B cell (primary cell): ENCODE data around the gene ZMAT5. TPM values are rescaled to one million over a fixed set of nuclear protein-coding genes. Genes with fewer than 3 reads are reported as not detected.

Source experiments
- ATAC-seq: fragments of 200-7000 bp; cut with Tn5 transposase; one replicate; pipeline ENCODE4 v1.10.0; 2021; ENCODE audit warnings: low read depth, mild to moderate bottlenecking, moderate number of reproducible peaks, moderate library complexity
- CTCF ChIA-PET: fragments of 350-600 bp; sonication (Branson Sonifier 250); formaldehyde crosslinking; loops from one replicate; lab custom pipeline; 2021; ENCODE audit warnings: antibody characterized with exemption, inconsistent platforms; lab: Charles Lee
- POLR2A ChIA-PET: fragments of 350-600 bp; sonication (Branson Sonifier 250); formaldehyde crosslinking; loops from one replicate; lab custom pipeline; 2021; ENCODE audit warnings: antibody characterized with exemption; lab: Charles Lee
- DNase-seq: peaks from one replicate; pipeline ENCODE4 v3.0.0; 2013
- H2AFZ ChIP-seq: 2 replicates; pipeline ENCODE4 v1.6.1; 2012; ENCODE audit warnings: mild to moderate bottlenecking, low read depth, low read length; ENCODE audit not compliant: insufficient read depth, poor library complexity, severe bottlenecking
- H3K27ac ChIP-seq, 2 donors: 1 replicate in 1 of 2; 2 replicates in 1 of 2; pipeline ENCODE4 v1.5.1; 2012 to 2013; ENCODE audit warnings: low read length in 2 of 2, mild to moderate bottlenecking in 2 of 2, moderate library complexity in 1 of 2
- H3K27me3 ChIP-seq, 4 experiments: fragments of 200-600 bp in 1 of 4; sonication (generic) in 1 of 4; replicated peaks in 1 of 4; 1 replicate in 2 of 4; 2 replicates in 2 of 4; pipeline versions ENCODE4 v1.6.1 to v1.7.0; 2013 to 2016; ENCODE audit warnings: low read length in 3 of 4, mild to moderate bottlenecking in 2 of 4, mixed read lengths in 1 of 4, moderate library complexity in 1 of 4; ENCODE audit not compliant: insufficient read depth in 4 of 4, control insufficient read depth in 3 of 4; ENCODE audit errors: control extremely low read depth in 1 of 4
- H3K36me3 ChIP-seq, 2 experiments: replicated peaks in 1 of 2; 1 replicate in 1 of 2; 2 replicates in 1 of 2; pipeline versions ENCODE4 v1.6.1 to v1.7.1; 2013; ENCODE audit warnings: low read length in 1 of 2; ENCODE audit not compliant: insufficient read depth in 2 of 2, control insufficient read depth in 1 of 2; ENCODE audit errors: control extremely low read depth in 1 of 2, extremely low read depth in 1 of 2
- H3K4me1 ChIP-seq, 2 donors: fragments of 200-600 bp in 1 of 2; sonication (generic) in 1 of 2; 1 replicate in 1 of 2; 2 replicates in 1 of 2; pipeline versions ENCODE4 v1.5.1 to v1.6.1; 2013 to 2017; ENCODE audit warnings: low read length in 2 of 2; ENCODE audit not compliant: control insufficient read depth in 2 of 2, insufficient read depth in 2 of 2
- H3K4me2 ChIP-seq: replicated peaks from 2 replicates; pipeline ENCODE3; 2012; ENCODE audit warnings: mild to moderate bottlenecking, low read depth, low read length; ENCODE audit not compliant: poor library complexity, severe bottlenecking
- H3K4me3 ChIP-seq, 5 experiments: fragments of 200-600 bp in 1 of 5; sonication (generic) in 1 of 5; 1 replicate in 3 of 5; 2 replicates in 2 of 5; pipeline versions ENCODE4 v1.5.1 to v1.7.0; 2011 to 2016; ENCODE audit warnings: low read length in 4 of 5, mild to moderate bottlenecking in 4 of 5, low read depth in 2 of 5, control low read depth in 1 of 5, moderate library complexity in 1 of 5; ENCODE audit not compliant: insufficient read depth in 1 of 5; ENCODE audit errors: control extremely low read depth in 1 of 5, extremely low read depth in 1 of 5
- H3K79me2 ChIP-seq: fragments of 200-600 bp; sonication (generic); one replicate; pipeline ENCODE4 v1.6.0; 2016; ENCODE audit warnings: low read length; ENCODE audit not compliant: control insufficient read depth, insufficient read depth
- H3K9ac ChIP-seq: fragments of 200-600 bp; sonication (generic); 2 replicates; pipeline ENCODE4 v1.6.1; 2017; ENCODE audit warnings: mild to moderate bottlenecking, low read length, moderate library complexity
- H3K9me3 ChIP-seq, 3 donors: one replicate each; pipeline versions ENCODE4 v1.6.1 to v1.7.1; 2013; ENCODE audit warnings: low read length in 2 of 3; ENCODE audit not compliant: control insufficient read depth in 2 of 3, insufficient read depth in 1 of 3; ENCODE audit errors: control extremely low read depth in 1 of 3
- H4K20me1 ChIP-seq: 2 replicates; pipeline ENCODE4 v1.6.0; 2012; ENCODE audit warnings: mild to moderate bottlenecking, low read length; ENCODE audit not compliant: insufficient read depth, control insufficient read depth, poor library complexity, severe bottlenecking
- H3K27ac Mint-ChIP-seq: one replicate; pipeline ENCODE4 v1.8.0; 2021; ENCODE audit warnings: mixed read lengths
- H3K27me3 Mint-ChIP-seq: one replicate; pipeline ENCODE4 v1.8.0; 2021; ENCODE audit warnings: mixed read lengths
- H3K4me1 Mint-ChIP-seq: one replicate; pipeline ENCODE4 v1.8.0; 2021; ENCODE audit warnings: mixed read lengths
- H3K4me3 Mint-ChIP-seq: one replicate; pipeline ENCODE4 v1.8.0; 2021; ENCODE audit warnings: mixed read lengths
- H3K9me3 Mint-ChIP-seq: one replicate; pipeline ENCODE4 v1.8.0; 2022; ENCODE audit warnings: mixed read lengths; ENCODE audit not compliant: insufficient read depth
- EZH2 ChIP-seq: IDR thresholded peaks from 2 replicates; pipeline ENCODE4 v1.6.1; 2012; ENCODE audit warnings: borderline replicate concordance, low read depth, mild to moderate bottlenecking, moderate library complexity, low read length; ENCODE audit not compliant: insufficient read depth, poor library complexity, severe bottlenecking
- WGBS: methylation state at CpG from one replicate; pipeline ENCODE4 v1.1.5; 2013; ENCODE audit warnings: missing lambda C conversion rate; ENCODE audit not compliant: insufficient coverage; 5-methylcytosine and 5-hydroxymethylcytosine counted together
- intact Hi-C: fragments of 100-400 bp; cut with micrococcal nuclease; formaldehyde crosslinking; loops from one replicate; pipeline ENCODE4 v1.10.0; 2022
- polyA plus RNA-seq: library from polyadenylated mRNA; depleted of rRNA; stranded (reverse); fragments of >200 nt; gene quantifications from 2 replicates; pipeline ENCODE4 v1.2.3, GENCODE V29; 2012
- total RNA-seq, 2 donors: library from RNA; stranded (reverse); fragments of 120-200 nt in 1 of 2; gene quantifications; 1 replicate in 1 of 2; 2 replicates in 1 of 2; pipeline versions ENCODE4 v1.2.3 to v1.2.4, GENCODE V29; 2013 to 2022
- TF ChIP-seq, protein P1 (sequence below): fragments of 200-600 bp; IDR thresholded peaks from one replicate; pipeline ENCODE4 v1.8.0; 2022; ENCODE audit warnings: antibody characterized with exemption, mild to moderate bottlenecking

Gene ZMAT5
- total and polyA plus RNA-seq, 2 donors (not counting 1 experiment from before 2014, with no cell fraction given): 17.8 to 26.3 TPM

DNA sequence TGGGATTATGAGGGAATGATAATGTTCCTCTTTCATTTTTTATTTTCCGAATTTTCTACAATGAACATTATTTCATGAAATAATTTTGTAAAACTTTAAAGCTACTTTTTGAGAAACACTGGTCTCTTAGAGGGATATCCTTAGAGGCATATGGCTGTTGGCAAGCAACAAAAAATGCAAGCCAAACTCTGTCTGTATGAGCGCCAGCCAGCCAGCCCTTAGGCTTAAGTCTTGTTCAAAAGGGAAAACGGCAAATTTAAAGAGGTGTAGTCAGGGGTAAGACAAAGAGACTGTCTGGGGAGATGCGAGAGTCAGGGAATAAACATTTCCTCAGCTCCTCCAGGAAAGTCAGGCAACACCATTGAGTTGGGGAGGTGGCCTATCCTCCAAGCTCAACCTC lies 48.8 kb upstream of the ZMAT5 start:
- intact Hi-C loops: no loop called here
- no peak overlapping the region for H2AFZ ChIP-seq
- no peaks in the 10 kb centered on the region for H3K9me3 ChIP-seq
- no peak overlapping the region for H3K4me2 ChIP-seq
- H3K36me3 ChIP-seq: peaks cover 4 to 85% of the 10 kb centered on the region in 2 experiments
- Mint-ChIP-seq H3K4me3 (no peak overlapping the region), H3K4me1 (no peaks in the 10 kb centered on the region), H3K27ac (no peak overlapping the region), H3K27me3 (no peaks in the 10 kb centered on the region), H3K9me3 (no peaks in the 10 kb centered on the region)
- ATAC-seq: no peak
- CTCF ChIA-PET: interaction anchor here (0.6 to 1.1 kb wide), 2 partner anchors 16 to 188 kb away, joined by 3 to 4 read pairs; no protein-coding TSS in a partner anchor
- H4K20me1 ChIP-seq: no peaks in the 10 kb centered on the region
- POLR2A ChIA-PET: no interaction called here
- H3K27me3 ChIP-seq: no peaks in the 10 kb centered on the region
- no peak overlapping the region for H3K9ac ChIP-seq
- no peak for DNase-seq
- no peak overlapping the region for H3K27ac ChIP-seq
- H3K4me1 ChIP-seq: no peaks in the 10 kb centered on the region
- no peaks in the 10 kb centered on the region for H3K79me2 ChIP-seq
- WGBS: 94% methylated on average over 2 of the region's 4 CpGs
- TF ChIP-seq, protein P1, sequence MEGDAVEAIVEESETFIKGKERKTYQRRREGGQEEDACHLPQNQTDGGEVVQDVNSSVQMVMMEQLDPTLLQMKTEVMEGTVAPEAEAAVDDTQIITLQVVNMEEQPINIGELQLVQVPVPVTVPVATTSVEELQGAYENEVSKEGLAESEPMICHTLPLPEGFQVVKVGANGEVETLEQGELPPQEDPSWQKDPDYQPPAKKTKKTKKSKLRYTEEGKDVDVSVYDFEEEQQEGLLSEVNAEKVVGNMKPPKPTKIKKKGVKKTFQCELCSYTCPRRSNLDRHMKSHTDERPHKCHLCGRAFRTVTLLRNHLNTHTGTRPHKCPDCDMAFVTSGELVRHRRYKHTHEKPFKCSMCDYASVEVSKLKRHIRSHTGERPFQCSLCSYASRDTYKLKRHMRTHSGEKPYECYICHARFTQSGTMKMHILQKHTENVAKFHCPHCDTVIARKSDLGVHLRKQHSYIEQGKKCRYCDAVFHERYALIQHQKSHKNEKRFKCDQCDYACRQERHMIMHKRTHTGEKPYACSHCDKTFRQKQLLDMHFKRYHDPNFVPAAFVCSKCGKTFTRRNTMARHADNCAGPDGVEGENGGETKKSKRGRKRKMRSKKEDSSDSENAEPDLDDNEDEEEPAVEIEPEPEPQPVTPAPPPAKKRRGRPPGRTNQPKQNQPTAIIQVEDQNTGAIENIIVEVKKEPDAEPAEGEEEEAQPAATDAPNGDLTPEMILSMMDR: no peak
- no peak for TF ChIP-seq EZH2
- H3K4me3 ChIP-seq: no peak overlapping the region

DNA sequence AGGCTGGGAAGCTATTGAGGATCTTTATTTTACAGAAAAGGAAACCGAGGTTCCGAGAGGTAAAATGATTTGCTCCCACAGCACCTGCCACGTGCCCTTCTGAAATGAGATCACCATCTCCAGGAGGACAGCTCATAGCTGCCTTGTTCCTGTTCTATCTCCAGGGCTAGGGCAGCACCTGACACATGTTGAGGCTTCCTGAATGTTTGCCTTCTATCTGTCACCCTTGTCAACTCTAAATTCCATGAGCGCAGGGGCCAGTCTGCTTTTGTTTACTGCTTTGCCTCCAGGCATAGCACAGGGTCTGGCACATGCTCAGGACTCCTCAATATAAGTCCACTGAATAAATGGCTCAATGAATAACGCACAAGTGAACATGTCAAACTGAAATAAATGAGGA lies 47.2 kb upstream of the ZMAT5 start:
- no peak overlapping the region for H3K27ac ChIP-seq
- Mint-ChIP-seq H3K4me3 (no peak overlapping the region), H3K27me3 (no peaks in the 10 kb centered on the region), H3K9me3 (no peaks in the 10 kb centered on the region), H3K27ac (no peak overlapping the region), H3K4me1 (no peaks in the 10 kb centered on the region)
- H3K4me1 ChIP-seq: no peaks in the 10 kb centered on the region
- TF ChIP-seq, protein P1: no peak
- no peak for TF ChIP-seq EZH2
- H3K9ac ChIP-seq: no peak overlapping the region
- no peak overlapping the region for H3K4me2 ChIP-seq
- CTCF ChIA-PET: no interaction called here
- no peak overlapping the region for H2AFZ ChIP-seq
- no peaks in the 10 kb centered on the region for H4K20me1 ChIP-seq
- no peak overlapping the region for H3K4me3 ChIP-seq
- no peaks in the 10 kb centered on the region for H3K27me3 ChIP-seq
- WGBS: 100% methylated on average over 4 of the region's 5 CpGs
- POLR2A ChIA-PET: interaction anchor here (0.5 kb wide), 1 partner anchor 26 kb away, joined by 3 read pairs; no protein-coding TSS in a partner anchor
- peaks cover 2 to 85% of the 10 kb centered on the region in 2 experiments for H3K36me3 ChIP-seq
- DNase-seq: no peak
- no peaks in the 10 kb centered on the region for H3K9me3 ChIP-seq
- H3K79me2 ChIP-seq: no peaks in the 10 kb centered on the region
- intact Hi-C loops: no loop called here
- no peak for ATAC-seq
